GM18505 (cell line): ENCODE results near the gene LAMB1.
"Not testable (repeated sequence)": the region's sequence is repeated elsewhere in the genome, so short reads cannot be mapped to it uniquely, and the experiment has no call there.

Experiments used
- ATAC-seq: cut with Tn5 transposase; IDR thresholded peaks from one replicate; pipeline ENCODE4 v1.9.1; 2021; ENCODE audit not compliant: unreplicated experiment
- POLR2A ChIP-seq: IDR thresholded peaks from 4 replicates; pipeline ENCODE4 v1.6.1; 2011; ENCODE audit warnings: borderline replicate concordance; ENCODE audit not compliant: insufficient read depth, insufficient read length; ENCODE audit errors: extremely low read depth

Gene LAMB1

GRCh38 chr7:107907790-107908189, 95.2 kb downstream of the LAMB1 start:
- ATAC-seq = no peak

GRCh38 chr7:107902381-107902780, 100.6 kb downstream of the LAMB1 start:
- no peak for TF ChIP-seq POLR2A

More at GRCh38 chr7:107907790-107908189, 95.2 kb downstream of the LAMB1 start:
- TF ChIP-seq POLR2A = no peak

GRCh38 chr7:107900496-107901015, 102.4 kb downstream of the LAMB1 start:
- no peak for TF ChIP-seq POLR2A
- ATAC-seq = no peak

More at GRCh38 chr7:107902381-107902780, 100.6 kb downstream of the LAMB1 start:
- no peak for ATAC-seq

- no peak for TF ChIP-seq POLR2A
Observed at GRCh38 chr7:107898997-107899594, 103.9 kb downstream of the LAMB1 start.

GRCh38 chr7:107892367-107892741, 110.6 kb downstream of the LAMB1 start:
- ATAC-seq = not testable (repeated sequence)

More at GRCh38 chr7:107898997-107899594, 103.9 kb downstream of the LAMB1 start:
- no peak for ATAC-seq

- no peak for TF ChIP-seq POLR2A
- peak; percentile 30 for ATAC-seq
Observed at GRCh38 chr7:107891636-107892366, 111.2 kb downstream of the LAMB1 start.

GRCh38 chr7:107890962-107891635, 111.9 kb downstream of the LAMB1 start, which contains the start of gene DLD:
TSS of gene DLD (plus strand) at chr7:107891183. CDS start at chr7:107891251, 68 bp downstream.
- ATAC-seq = peak; percentile 98
- TF ChIP-seq POLR2A = peak; percentile 79

GRCh38 chr7:107890493-107890961, 112.4 kb downstream of the LAMB1 start:
- ATAC-seq = peak; percentile 0
- TF ChIP-seq POLR2A = no peak

GRCh38 chr7:107889992-107890391, 113.0 kb downstream of the LAMB1 start:
- no peak for TF ChIP-seq POLR2A

GRCh38 chr7:107887827-107888226, 115.1 kb downstream of the LAMB1 start:
- ATAC-seq = not testable (repeated sequence)

More at GRCh38 chr7:107889992-107890391, 113.0 kb downstream of the LAMB1 start:
- no peak for ATAC-seq

GRCh38 chr7:107884066-107884818, 118.7 kb downstream of the LAMB1 start:
- ATAC-seq = no peak

GRCh38 chr7:107882766-107883165, 120.2 kb downstream of the LAMB1 start:
- no peak for ATAC-seq
- TF ChIP-seq POLR2A = no peak

More at GRCh38 chr7:107884066-107884818, 118.7 kb downstream of the LAMB1 start:
- no peak for TF ChIP-seq POLR2A

GRCh38 chr7:107879400-107880035, 123.4 kb downstream of the LAMB1 start:
- peak; percentile 77 for ATAC-seq
- no peak for TF ChIP-seq POLR2A

GRCh38 chr7:107878636-107879035, 124.3 kb downstream of the LAMB1 start:
- no peak for TF ChIP-seq POLR2A
- ATAC-seq = no peak
